ENCODE data around the gene PRUNE1. TPM values are rescaled to one million over a fixed set of nuclear protein-coding genes. Genes with fewer than 3 reads are reported as not detected.

PRUNE1 gene
- total RNA-seq, 1 experiment from 2014 or later, result 24.5 TPM

- ATAC-seq (no peak), DNase-seq (ENCODE audit: low spot score) (no peak)
- Mint-ChIP-seq H3K27ac (peak overlapping the region; percentile 93), H3K36me3 (peaks cover 30% of the 10 kb centered on the region), H3K27me3 (ENCODE audit: low read depth) (no peaks in the 10 kb centered on the region), H3K9me3 (no peaks in the 10 kb centered on the region), H3K4me3 (peak overlapping the region; percentile 74), H3K4me1 (peaks cover 44% of the 10 kb centered on the region)
- TF ChIP-seq CTCF (IDR thresholded peaks at IDR 0.05), result no peak
- TF ChIP-seq ARID4B (CRISPR knock-in tag; IDR thresholded peaks at IDR 0.05; ENCODE audit: borderline replicate concordance), result no peak
- TF ChIP-seq HMGA2 (CRISPR knock-in tag; IDR thresholded peaks at IDR 0.05), result no peak
- TF ChIP-seq GABPB1 (CRISPR knock-in tag; IDR thresholded peaks at IDR 0.05), result peak; percentile 74
- no peak for TF ChIP-seq SMAD3 (CRISPR knock-in tag; IDR thresholded peaks at IDR 0.05; ENCODE audit: borderline replicate concordance)
- TF ChIP-seq USF1 (CRISPR knock-in tag; IDR thresholded peaks at IDR 0.05), result no peak
- TF ChIP-seq CBFB (CRISPR knock-in tag; IDR thresholded peaks at IDR 0.05; ENCODE audit: low read depth), result no peak
- no peak for TF ChIP-seq ZNF263 (CRISPR knock-in tag; IDR thresholded peaks at IDR 0.05; ENCODE audit: low read depth)
- no peak for TF ChIP-seq SOX15 (CRISPR knock-in tag; IDR thresholded peaks at IDR 0.05)
- POLR2A ChIA-PET, result interaction anchor here (0.7 to 1.0 kb wide), 2 partner anchors 35 to 341 kb away, joined by 4 to 6 read pairs; partner anchors contain the start of genes ENSA and MINDY1
- CTCF ChIA-PET, result interaction anchor here (0.5 to 1.5 kb wide), 7 partner anchors 9 to 79 kb away, joined by 3 to 16 read pairs (median 3); partner anchors contain the start of genes ANXA9 and MINDY1
Measured at GRCh38 chr1:150970808-150971582, 37.3 kb upstream of the PRUNE1 start.

- TF ChIP-seq E2F1 (CRISPR knock-in tag; IDR thresholded peaks at IDR 0.05) (no peak), ZNF423 (CRISPR knock-in tag; IDR thresholded peaks at IDR 0.05) (peak; percentile 82; the same call in 1 of the 2 replicates), FOXK1 (CRISPR knock-in tag; IDR thresholded peaks at IDR 0.05) (no peak), ZNF532 (CRISPR knock-in tag; IDR thresholded peaks at IDR 0.05; ENCODE audit: borderline replicate concordance) (no peak), TEAD1 (CRISPR knock-in tag; IDR thresholded peaks at IDR 0.05) (0 out of 2 replicates have a peak, but pooled peaks have one; percentile 69)
- ATAC-seq, result peak; percentile 14
- Mint-ChIP-seq H3K4me1 (peaks cover 52% of the 10 kb centered on the region), H3K36me3 (peaks cover 22% of the 10 kb centered on the region), H3K27me3 (ENCODE audit: low read depth) (peaks cover 3% of the 10 kb centered on the region; the same call in 1 of the 2 replicates), H3K4me3 (peak overlapping the region; percentile 74), H3K27ac (peak overlapping the region; percentile 93), H3K9me3 (no peaks in the 10 kb centered on the region)
- CTCF ChIA-PET, result interaction anchor here (0.5 to 1.5 kb wide), 6 partner anchors 9 to 80 kb away, joined by 3 to 16 read pairs (median 5); partner anchors contain the start of gene ANXA9
- POLR2A ChIA-PET, result interaction anchor here (0.7 to 1.0 kb wide), 2 partner anchors 34 to 342 kb away, joined by 4 to 6 read pairs; partner anchors contain the start of genes ENSA and MINDY1
- peak; percentile 50 for DNase-seq (ENCODE audit: low spot score)
Measured at GRCh38 chr1:150971583-150972416, 36.4 kb upstream of the PRUNE1 start.
